ENCODE measurements around the gene PRRT1B. TPM values are rescaled to one million over a fixed set of nuclear protein-coding genes. Genes with fewer than 3 reads are reported as not detected.

Gene PRRT1B
- total and polyA plus RNA-seq, 9 of the 15 experiments (the other 6 are each of a cell fraction or from before 2014, with no cell fraction given) = not detected

GRCh38 chr9:131605770-131606590 lies 60.7 kb downstream of the PRRT1B start (continued):
- TF ChIP-seq EHMT2 (IDR thresholded peaks at IDR 0.05) (peak; percentile 22; the same call in 1 of the 2 replicates), RBM22 (IDR thresholded peaks at IDR 0.05; ENCODE audit: low read depth, low read length, poor library complexity, severe bottlenecking) (no peak), SRF (CRISPR knock-in tag; IDR thresholded peaks at IDR 0.05) (no peak)

GRCh38 chr9:131606896-131607567 lies 61.7 kb downstream of the PRRT1B start:
- H3K4me1 ChIP-seq (replicated peaks in 1 of 2; ENCODE audit: control insufficient read depth in 2 of 2, insufficient read depth in 2 of 2, low read length in 2 of 2) = peaks cover 3 to 4% of the 10 kb centered on the region in 2 experiments; a peak in 2 of 5 replicates
- H3K4me3 ChIP-seq = no peak overlapping the region
- no peak for DNase-seq (ENCODE audit: extremely low read depth in 1 of 4, low spot score in 3 of 4)
- H3K79me2 ChIP-seq (ENCODE audit: control insufficient read depth, insufficient read depth, low read length) = no peaks in the 10 kb centered on the region
- no peaks in the 10 kb centered on the region for H3K27me3 ChIP-seq (ENCODE audit: control insufficient read depth in 2 of 2, insufficient read depth in 2 of 2, low read length in 2 of 2)
- no peaks in the 10 kb centered on the region for H4K20me1 ChIP-seq (replicated peaks; ENCODE audit: control insufficient read depth, insufficient read depth, low read length)
- no peak overlapping the region for H3K27ac ChIP-seq (ENCODE audit: extremely low read depth, low read depth, low read length)
- ChIA-PET POLR2A (interaction anchor here (0.7 kb wide), 1 partner anchor 13 kb away, joined by 3 read pairs; no protein-coding TSS in a partner anchor), CTCF (ENCODE audit: low intra/inter-chr PET ratio) (no interaction called here)
- in situ Hi-C loops (cut with MboI) (no loop called here), intact Hi-C loops (cut with micrococcal nuclease) (no loop called here)
- no peaks in the 10 kb centered on the region for H3K9me3 ChIP-seq (replicated peaks; ENCODE audit: control insufficient read depth, insufficient read depth, low read depth, low read length)
- 82% methylated on average over 12 of the region's 13 CpGs for WGBS (ENCODE audit: insufficient coverage, low coverage, missing lambda C conversion rate)
- BruUV-seq (replicated peaks) = no TSS peak
- no peak for FAIRE-seq
- H3K9ac ChIP-seq (ENCODE audit: insufficient read depth in 1 of 2, low read depth in 2 of 2, low read length in 2 of 2) = no peak overlapping the region
- peaks cover 14% of the 10 kb centered on the region; the same call in 2 of the 3 replicates for H3K36me3 ChIP-seq (ENCODE audit: control insufficient read depth, insufficient read depth, low read length)
- H2AFZ ChIP-seq (ENCODE audit: low read depth, low read length) = no peak overlapping the region
- no peaks in the 10 kb centered on the region for H3K9me1 ChIP-seq (ENCODE audit: control insufficient read depth, insufficient read depth, low read length)
- no peak overlapping the region for H3K4me2 ChIP-seq (ENCODE audit: insufficient read depth, low read length)
- TF ChIP-seq RAD21 (CRISPR knock-in tag; conservative IDR thresholded peaks at IDR 0.05 in 1 of 2, IDR thresholded peaks at IDR 0.05 in 1 of 2) (0 out of 4 replicates have a peak, but pooled peaks of 1 of the 2 experiments have one; percentile 4), CTCF (IDR thresholded peaks at IDR 0.05 in 2 of 3, conservative IDR thresholded peaks at IDR 0.05 in 1 of 3; ENCODE audit: insufficient read depth in 2 of 3, low read depth in 1 of 3, low read length in 3 of 3) (peak in 1 of 3 experiments; percentile 35; a peak in 2 of 6 replicates), REST (IDR thresholded peaks at IDR 0.05; ENCODE audit: borderline replicate concordance) (no peak), REST (CRISPR knock-in tag; IDR thresholded peaks at IDR 0.05; ENCODE audit: low read depth) (no peak)
- ATAC-seq = no peak; the same call in 2 of the 3 replicates
